ENCODE results near the gene SSR4. TPM values are rescaled to one million over a fixed set of nuclear protein-coding genes. Genes with fewer than 3 reads are reported as not detected.

Gene SSR4
- total and polyA plus RNA-seq, 2 of the 8 experiments (the other 6 are each of a cell fraction or from before 2014, with no cell fraction given) = 168 to 642 TPM

DNA sequence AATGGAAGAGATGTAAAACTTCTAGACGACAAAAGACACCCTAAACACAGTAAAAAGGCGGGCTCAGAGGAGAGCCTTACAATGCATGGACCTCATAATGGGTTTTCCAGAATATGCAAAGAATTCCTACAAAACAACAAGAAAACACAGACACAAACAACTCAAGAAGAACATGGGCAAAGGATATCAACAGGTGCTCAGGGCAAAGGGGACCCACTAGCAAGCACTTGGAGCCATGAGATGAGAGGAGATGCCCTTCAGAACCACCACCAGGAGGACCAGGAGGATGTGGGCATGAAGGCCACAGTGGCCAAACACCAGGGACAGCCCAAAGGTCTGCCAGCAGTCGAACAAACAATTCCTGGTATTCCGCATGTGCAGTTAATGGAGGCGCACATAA lies 18.7 kb downstream of the SSR4 start:
- Histone ChIP-seq H3K4me3 (ENCODE audit: extremely low read depth in 1 of 4, insufficient read depth in 2 of 4, low read depth in 3 of 4, low read length in 4 of 4) (no peak overlapping the region), H3K27me3 (replicated peaks in 1 of 4; ENCODE audit: control insufficient read depth in 3 of 4, extremely low read depth in 1 of 4, insufficient read depth in 3 of 4, low read length in 3 of 4) (no peaks in the 10 kb centered on the region), H4K91ac (replicated peaks; ENCODE audit: insufficient read length, low read length) (no peak overlapping the region), H4K20me1 (replicated peaks in 1 of 2; ENCODE audit: control insufficient read depth in 1 of 2, insufficient read depth in 2 of 2, low read length in 2 of 2) (peaks cover 0 to 31% of the 10 kb centered on the region in 2 experiments), H3K4ac (replicated peaks; ENCODE audit: insufficient read length, low read depth, low read length) (no peak overlapping the region), H3K14ac (ENCODE audit: insufficient read length) (no peak overlapping the region), H3K18ac (ENCODE audit: extremely low read depth, low read length) (no peak overlapping the region), H2AK5ac (ENCODE audit: low read depth, low read length) (no peak overlapping the region), H3K79me1 (ENCODE audit: low read depth, low read length) (peaks cover 2% of the 10 kb centered on the region; the same call in 1 of the 2 replicates), H3K56ac (replicated peaks; ENCODE audit: insufficient read length, low read depth, low read length) (no peak overlapping the region), H2BK120ac (replicated peaks; ENCODE audit: low read depth, low read length) (no peak overlapping the region), H3K27ac (ENCODE audit: low read depth, low read length) (no peak overlapping the region), H2BK15ac (ENCODE audit: low read length) (no peak overlapping the region), H2AFZ (ENCODE audit: low read length) (no peak overlapping the region), H3K79me2 (ENCODE audit: control insufficient read depth in 1 of 2, insufficient read depth in 2 of 2, low read length in 2 of 2) (peaks cover 15 to 87% of the 10 kb centered on the region in 2 experiments), H3K4me2 (ENCODE audit: insufficient read depth in 1 of 2, low read depth in 2 of 2, low read length in 2 of 2) (no peak overlapping the region), H3K23me2 (ENCODE audit: low read depth, low read length) (no peaks in the 10 kb centered on the region), H2BK5ac (ENCODE audit: low read depth, low read length) (no peak overlapping the region), H3K9ac (replicated peaks in 1 of 4; ENCODE audit: extremely low read depth in 1 of 4, low read depth in 3 of 4, low read length in 3 of 4) (no peak overlapping the region), H3K36me3 (ENCODE audit: control insufficient read depth in 2 of 4, insufficient read depth in 4 of 4, low read length in 3 of 4) (peaks cover 0 to under 1% (median 0%) of the 10 kb centered on the region in 4 experiments; a peak in 1 of 8 replicates), H2BK20ac (ENCODE audit: low read length) (no peak overlapping the region), H4K5ac (ENCODE audit: insufficient read length, low read depth, low read length) (no peak overlapping the region), H4K8ac (ENCODE audit: extremely low read depth, insufficient read depth, low read length) (no peak overlapping the region), H3K4me1 (replicated peaks in 1 of 4; ENCODE audit: control insufficient read depth in 3 of 4, insufficient read depth in 4 of 4, low read length in 3 of 4) (peaks cover 0 to 17% (median 7%) of the 10 kb centered on the region in 4 experiments; a peak in 4 of 7 replicates), H3K23ac (ENCODE audit: insufficient read length) (no peak overlapping the region), H2BK12ac (ENCODE audit: low read depth, low read length) (no peak overlapping the region), H3K9me3 (ENCODE audit: insufficient read depth in 2 of 2, low read depth in 1 of 2, low read length in 1 of 2) (no peaks in the 10 kb centered on the region)
- ChIA-PET POLR2A (ENCODE audit: partially characterized antibody) (interaction anchor here (1.0 kb wide), 1 partner anchor 46 kb away, joined by 3 read pairs; no protein-coding TSS in a partner anchor), CTCF (ENCODE audit: partially characterized antibody) (no interaction called here)
- DNase-seq (ENCODE audit: low read depth in 1 of 2, low spot score in 2 of 2) = no peak
- FAIRE-seq = no peak
- TF ChIP-seq HDAC6 (IDR thresholded peaks at IDR 0.05; ENCODE audit: low read depth, low read length) (no peak), SRF (IDR thresholded peaks at IDR 0.05; ENCODE audit: low read depth, low read length) (no peak), ATF3 (IDR thresholded peaks at IDR 0.05; ENCODE audit: insufficient read depth, low read depth, low read length) (no peak), RXRA (IDR thresholded peaks at IDR 0.05; ENCODE audit: insufficient read depth, low read depth, low read length) (no peak), TAF7 (optimal IDR thresholded peaks at IDR 0.05; ENCODE audit: borderline replicate concordance, low read depth, low read length) (no peak), RAD21 (IDR thresholded peaks at IDR 0.05 in 1 of 2, conservative IDR thresholded peaks at IDR 0.05 in 1 of 2; ENCODE audit: low read depth in 2 of 2, low read length in 2 of 2) (no peak), PHF8 (conservative IDR thresholded peaks at IDR 0.05; ENCODE audit: low read depth, low read length) (no peak), YY1 (IDR thresholded peaks at IDR 0.05; ENCODE audit: low read depth, low read length) (no peak), GTF2F1 (IDR thresholded peaks at IDR 0.05; ENCODE audit: borderline replicate concordance, low read depth, low read length) (no peak), MAFK (IDR thresholded peaks at IDR 0.05; ENCODE audit: low read depth, low read length) (no peak), POLR2A (IDR thresholded peaks at IDR 0.05; ENCODE audit: control extremely low read depth in 1 of 2, low read depth in 2 of 2, low read length in 2 of 2) (no peak)
- 94% methylated on average over 2 of the region's 5 CpGs; no CpG with 5 or more reads in 1 of the 2 experiments for WGBS, 2 experiments (ENCODE audit: extremely low coverage in 1 of 2, insufficient coverage in 1 of 2, insufficient read length in 1 of 2, insufficient replicate concordance in 2 of 2, low coverage in 1 of 2, low lambda C conversion rate in 2 of 2, missing lambda C conversion rate in 1 of 2)

Measured in H1 (cell line).